Upper lobe of left lung (tissue), 6 donors: ENCODE measurements around the gene FYN. TPM values are rescaled to one million over a fixed set of nuclear protein-coding genes. Genes with fewer than 3 reads are reported as not detected.

Source experiments
- ATAC-seq, 2 donors: fragments of 200-7000 bp; cut with Tn5 transposase; one replicate each; pipeline ENCODE4 v1.9.1; 2022; ENCODE audit warnings: mild to moderate bottlenecking in 2 of 2, moderate library complexity in 2 of 2; ENCODE audit not compliant: low FRiP score in 2 of 2
- DNase-seq, 2 donors: peaks; one replicate each; pipeline ENCODE4 v3.0.0-alpha.2; 2019 to 2020
- H3K27ac ChIP-seq, 4 donors: fragments of 200-600 bp; sonication (generic); one replicate each; pipeline ENCODE4 v1.5.1; 2016 to 2019
- H3K27me3 ChIP-seq, 4 donors: fragments of 200-600 bp; sonication (generic); one replicate each; pipeline ENCODE4 v1.5.1; 2017 to 2019
- H3K36me3 ChIP-seq, 4 donors: fragments of 200-600 bp; sonication (generic); one replicate each; pipeline ENCODE4 v1.5.1; 2016 to 2019
- H3K4me1 ChIP-seq, 4 donors: fragments of 200-600 bp; sonication (generic); one replicate each; pipeline ENCODE4 v1.5.1; 2018 to 2019
- H3K4me3 ChIP-seq, 4 donors: fragments of 200-600 bp; sonication (generic); one replicate each; pipeline ENCODE4 v1.5.1; 2017 to 2019; ENCODE audit warnings: mild to moderate bottlenecking in 2 of 4, moderate library complexity in 1 of 4
- H3K9me3 ChIP-seq, 4 donors: fragments of 200-600 bp; sonication (generic); one replicate each; pipeline ENCODE4 v1.5.1; 2018 to 2019
- CTCF ChIP-seq, 6 experiments: fragments of 450-650 bp in 4 of 6; fragments of 200-600 bp in 2 of 6; sonication (generic) in 2 of 6; IDR thresholded peaks; one replicate each; pipeline ENCODE4 v1.5.1; 2016 to 2019; ENCODE audit warnings: antibody characterized with exemption in 6 of 6
- EP300 ChIP-seq, 4 donors: sonication (generic); formaldehyde crosslinking; IDR thresholded peaks; one replicate each; pipeline ENCODE4 v1.5.1; 2017; ENCODE audit warnings: antibody characterized with exemption in 4 of 4, control low read depth in 2 of 4
- POLR2A ChIP-seq, 4 donors: fragments of 450-650 bp; IDR thresholded peaks; one replicate each; pipeline ENCODE4 v1.5.1; 2016 to 2017; ENCODE audit warnings: antibody characterized with exemption in 4 of 4, mild to moderate bottlenecking in 2 of 4
- POLR2AphosphoS5 ChIP-seq, 2 donors: sonication (generic); formaldehyde crosslinking; IDR thresholded peaks; one replicate each; pipeline ENCODE4 v1.5.1; 2017; ENCODE audit warnings: antibody characterized with exemption in 2 of 2
- WGBS, 2 donors: methylation state at CpG; one replicate each; pipeline ENCODE4 v1.1.5; 2017 to 2018; 5-methylcytosine and 5-hydroxymethylcytosine counted together
- total RNA-seq, 6 donors: library from RNA; depleted of rRNA in 4 of 6; stranded (reverse); fragments of >200 nt in 4 of 6; gene quantifications; one replicate each; pipeline versions ENCODE4 v1.1.0 to v1.2.1, GENCODE V29; 2016 to 2021
- donor health status: DM: no; HTN: no; CAD: no; lungs with moderate emphysema.
- donor health status: DM: no; HTN: yes; CAD: no; lungs with severe emphysema.

FYN gene
- total RNA-seq, 6 donors from 2014 or later, result 69.1 to 181 (median 113) TPM

DNA sequence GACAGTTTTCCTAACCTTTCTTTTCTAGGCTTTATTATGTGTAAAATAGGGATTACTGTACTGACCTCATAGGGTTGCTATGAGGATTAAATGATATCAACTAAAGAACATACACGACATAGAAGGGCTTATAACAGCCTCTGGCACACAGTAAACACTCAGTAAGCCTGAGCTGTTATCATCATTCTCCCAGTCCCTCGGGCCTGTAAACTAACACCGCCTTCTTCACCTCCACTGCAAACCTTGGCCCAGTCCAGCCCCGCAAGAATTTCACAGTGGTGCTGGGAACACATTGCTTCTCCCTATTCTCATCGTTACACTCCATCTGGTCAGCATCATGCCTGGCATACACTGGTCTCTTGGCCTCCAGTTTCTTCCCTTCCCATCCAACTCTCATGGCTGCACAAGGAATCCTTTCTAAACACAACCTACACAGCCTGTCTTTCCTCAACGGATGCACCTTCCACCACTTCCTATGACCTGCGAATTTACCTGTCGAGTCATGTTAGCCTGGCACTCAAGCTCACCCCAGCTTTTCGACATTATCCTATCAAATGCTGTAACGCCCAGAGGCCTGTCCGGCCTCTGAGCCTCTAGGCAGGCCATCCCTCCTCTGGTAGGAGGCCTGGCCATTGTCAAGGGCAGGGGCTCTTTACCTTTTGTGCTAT lies 92.1 kb downstream of the FYN start:
- no peak for DNase-seq
- TF ChIP-seq EP300 (IDR thresholded peaks at IDR 0.05), result no peak
- H3K4me1 ChIP-seq, result peaks cover 14 to 27% (median 20%) of the 10 kb centered on the region in 4 donors
- 72 to 74% methylated on average over 11 of the region's 11 CpGs for WGBS, 2 donors
- no peaks in the 10 kb centered on the region for H3K27me3 ChIP-seq
- H3K27ac ChIP-seq, result peak overlapping the region in 2 of 4 donors; percentile 18 to 66
- H3K9me3 ChIP-seq, result no peaks in the 10 kb centered on the region
- no peaks in the 10 kb centered on the region for H3K36me3 ChIP-seq
- no peak overlapping the region for H3K4me3 ChIP-seq
- peak in 1 of 2 donors; percentile 55 for ATAC-seq

DNA sequence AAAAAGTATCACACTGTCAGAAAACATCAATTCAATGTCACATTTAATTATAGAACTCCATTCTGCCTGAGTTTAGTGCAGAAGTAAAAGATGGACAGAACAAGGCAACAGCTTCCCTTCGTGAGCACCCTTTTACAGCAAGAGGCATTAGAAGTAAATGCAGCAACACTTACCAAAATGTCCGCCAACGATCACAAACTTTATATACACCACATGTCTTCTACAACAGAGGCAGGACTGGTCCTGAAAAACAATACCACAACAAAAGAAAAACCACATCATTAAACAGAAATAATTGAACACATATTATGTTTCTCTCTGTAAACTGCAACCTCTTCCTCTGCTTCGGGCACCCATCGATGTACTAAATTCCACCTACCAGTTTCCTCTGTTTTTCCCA lies 92.9 kb downstream of the FYN start:
- 77 to 84% methylated on average over 5 of the region's 5 CpGs for WGBS, 2 donors
- no peaks in the 10 kb centered on the region for H3K36me3 ChIP-seq
- peak overlapping the region in 1 of 4 donors; percentile 1 for H3K27ac ChIP-seq

DNA sequence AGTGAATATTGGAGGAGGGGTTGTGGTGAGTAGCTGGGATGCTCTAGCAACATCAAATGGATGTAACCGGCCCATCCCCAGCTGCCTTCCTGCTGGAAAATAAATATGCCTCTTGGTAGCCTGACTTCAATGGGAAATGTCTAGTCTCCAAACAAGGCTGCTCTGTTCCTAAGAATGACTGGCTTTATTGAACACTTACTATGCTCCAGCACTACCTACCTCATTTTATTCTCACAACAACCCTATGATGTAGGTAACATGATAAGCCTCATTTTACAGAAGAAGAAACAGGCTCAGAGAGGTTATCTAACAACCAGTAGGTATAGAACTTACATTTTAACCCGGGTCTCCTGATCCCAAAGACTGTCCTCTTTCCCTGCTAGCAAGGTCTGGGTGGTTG lies 93.6 kb downstream of the FYN start:
- H3K27ac ChIP-seq, result peak overlapping the region in 2 of 4 donors; percentile 1 to 23
- H3K27me3 ChIP-seq, result no peaks in the 10 kb centered on the region
- no peak for ATAC-seq
- WGBS, 2 donors, result 90 to 93% methylated on average over 2 of the region's 2 CpGs
- no peaks in the 10 kb centered on the region for H3K9me3 ChIP-seq
- H3K4me3 ChIP-seq, result no peak overlapping the region
- peaks cover 15 to 20% (median 18%) of the 10 kb centered on the region in 4 donors for H3K4me1 ChIP-seq
- TF ChIP-seq POLR2A (IDR thresholded peaks at IDR 0.05) (no peak), EP300 (IDR thresholded peaks at IDR 0.05) (no peak), CTCF (IDR thresholded peaks at IDR 0.05) (no peak), POLR2AphosphoS5 (IDR thresholded peaks at IDR 0.05) (no peak)
- DNase-seq, result no peak
- peaks cover 0 to 2% (median 0%) of the 10 kb centered on the region in 4 donors for H3K36me3 ChIP-seq

More for the DNA sequence above, 92.9 kb downstream of the FYN start:
- Histone ChIP-seq H3K9me3 (no peaks in the 10 kb centered on the region), H3K4me1 (peaks cover 20 to 26% (median 20%) of the 10 kb centered on the region in 4 donors), H3K4me3 (no peak overlapping the region), H3K27me3 (no peaks in the 10 kb centered on the region)
- ATAC-seq, result no peak
- no peak for DNase-seq
- TF ChIP-seq POLR2A (IDR thresholded peaks at IDR 0.05) (no peak), POLR2AphosphoS5 (IDR thresholded peaks at IDR 0.05) (no peak), CTCF (IDR thresholded peaks at IDR 0.05) (no peak), EP300 (IDR thresholded peaks at IDR 0.05) (no peak)

- H3K27ac ChIP-seq, result no peak overlapping the region
- WGBS, 2 donors, result 89 to 95% methylated on average over 3 of the region's 3 CpGs
- peaks cover 0 to 2% (median 0%) of the 10 kb centered on the region in 4 donors for H3K36me3 ChIP-seq
- peaks cover 13 to 19% (median 14%) of the 10 kb centered on the region in 4 donors for H3K4me1 ChIP-seq
- no peak for ATAC-seq
- no peaks in the 10 kb centered on the region for H3K27me3 ChIP-seq
- H3K4me3 ChIP-seq, result no peak overlapping the region
- DNase-seq, result no peak
- TF ChIP-seq EP300 (IDR thresholded peaks at IDR 0.05) (no peak), CTCF (IDR thresholded peaks at IDR 0.05) (no peak), POLR2A (IDR thresholded peaks at IDR 0.05) (no peak), POLR2AphosphoS5 (IDR thresholded peaks at IDR 0.05) (no peak)
- no peaks in the 10 kb centered on the region for H3K9me3 ChIP-seq
Observed at GRCh38 chr6:111779031-111779430, 94.2 kb downstream of the FYN start.

GRCh38 chr6:111777357-111777756 lies 95.9 kb downstream of the FYN start:
- no peak for DNase-seq
- TF ChIP-seq POLR2AphosphoS5 (IDR thresholded peaks at IDR 0.05) (no peak), EP300 (IDR thresholded peaks at IDR 0.05) (no peak), CTCF (IDR thresholded peaks at IDR 0.05) (no peak), POLR2A (IDR thresholded peaks at IDR 0.05) (no peak)
- Histone ChIP-seq H3K27me3 (no peaks in the 10 kb centered on the region), H3K4me1 (peaks cover 6 to 13% (median 7%) of the 10 kb centered on the region in 4 donors), H3K27ac (peak overlapping the region in 2 of 4 donors; percentile 30 to 51), H3K4me3 (no peak overlapping the region), H3K9me3 (no peaks in the 10 kb centered on the region), H3K36me3 (peaks cover 0 to 2% (median 0%) of the 10 kb centered on the region in 4 donors)
- 79 to 88% methylated on average over 6 of the region's 6 CpGs for WGBS, 2 donors
- ATAC-seq, result no peak
